Stimulated activated CD8-positive, alpha-beta memory T cell treated with anti-CD3 and anti-CD28 coated beads, Interleukin-12 subunit alpha, Interleukin-12 subunit beta, amount 100 ng/mL, for 4 hours (primary cell): ENCODE measurements around the gene CADM4.

Source experiments
- DNase-seq: peaks from one replicate; pipeline ENCODE4 v3.0.0-alpha.2; 2020; ENCODE audit warnings: low read depth

CADM4 gene

GRCh38 chr19:43634068-43634467 is 5.6 kb downstream of the CADM4 start:
- DNase-seq, result no peak

GRCh38 chr19:43633520-43633919 is 6.1 kb downstream of the CADM4 start:
- DNase-seq, result no peak

DNA sequence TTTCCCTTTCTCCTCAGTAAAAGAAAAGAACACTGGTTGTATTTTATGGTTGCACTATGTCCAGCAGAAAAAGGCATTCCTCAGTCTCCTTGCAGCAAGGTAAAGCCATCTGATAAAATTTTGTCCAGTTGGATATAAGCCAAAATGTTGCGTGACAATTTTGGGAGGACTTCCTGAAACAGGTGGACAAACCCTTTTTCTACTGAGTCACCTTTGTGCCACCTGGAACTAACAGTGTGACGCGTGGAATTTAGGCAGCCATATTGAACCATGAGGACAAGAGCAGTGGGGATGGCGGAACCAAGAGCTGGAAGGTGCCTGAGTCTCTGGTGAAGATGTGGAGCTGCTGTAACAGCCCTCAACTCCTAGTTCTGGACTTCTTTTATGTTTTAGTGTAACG is 8.2 kb downstream of the CADM4 start:
- DNase-seq, result no peak

- DNase-seq, result no peak
Measured at GRCh38 chr19:43628646-43629326, 10.9 kb downstream of the CADM4 start.

DNA sequence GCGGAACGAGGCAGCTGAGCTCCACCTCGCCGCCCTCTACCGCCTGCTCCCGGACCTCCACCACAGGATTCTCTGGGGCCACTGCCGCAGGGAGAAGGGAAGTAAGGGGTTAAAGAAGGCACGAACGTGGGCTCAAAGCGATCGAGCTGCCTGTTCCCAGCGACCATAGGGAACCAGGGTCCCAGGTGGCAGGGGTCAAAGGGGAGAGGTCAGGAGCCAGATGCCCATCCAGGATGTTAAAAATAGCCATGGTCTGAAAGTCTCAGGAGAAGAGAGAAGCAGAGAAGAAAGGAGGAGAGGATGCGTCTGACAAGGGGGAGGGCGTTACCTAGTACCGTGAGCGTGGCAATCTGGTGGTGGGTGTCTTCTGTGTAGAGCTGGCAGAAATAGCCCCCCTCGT is 12.8 kb downstream of the CADM4 start:
- no peak for DNase-seq

- no peak for DNase-seq
Measured at GRCh38 chr19:43625918-43626579, 13.6 kb downstream of the CADM4 start.

GRCh38 chr19:43624933-43625332 is 14.7 kb downstream of the CADM4 start:
- peak; percentile 60 for DNase-seq

DNA sequence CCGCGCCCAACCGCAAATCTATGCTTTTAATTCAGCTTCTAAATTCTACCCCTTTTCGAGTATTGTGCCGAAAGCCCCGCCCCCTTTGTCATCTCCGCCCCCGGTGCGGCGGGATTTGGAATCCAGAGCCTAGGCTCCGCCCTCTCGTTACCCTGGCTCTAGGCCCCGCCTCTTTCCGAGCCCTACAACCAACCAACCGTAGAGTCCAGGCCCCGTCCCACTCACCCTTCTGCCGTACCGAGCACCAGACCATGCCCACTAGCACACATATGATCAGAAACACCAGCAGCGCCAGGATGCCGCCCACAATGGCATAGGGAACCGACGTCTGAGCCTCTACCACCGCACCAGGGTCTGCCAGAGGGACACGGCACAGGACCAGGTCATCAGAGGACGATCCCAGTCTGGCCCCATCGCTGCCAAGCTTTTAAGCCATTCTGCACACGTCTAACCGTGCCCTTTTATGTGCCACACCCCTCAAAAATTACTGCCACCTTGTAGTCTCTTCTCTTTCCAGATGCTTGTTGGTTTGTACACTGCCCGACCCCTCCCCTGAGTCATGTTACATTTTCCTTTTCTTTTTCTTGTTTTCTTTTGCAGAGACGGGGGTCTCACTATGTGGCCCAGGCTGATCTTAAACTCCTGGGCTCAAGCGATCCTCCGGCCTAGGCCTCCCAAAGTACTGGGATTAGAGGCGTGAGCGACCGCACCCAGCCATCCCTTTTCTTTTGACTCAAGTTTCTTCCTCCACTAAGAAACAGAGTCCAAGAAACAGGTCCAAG is 15.6 kb downstream of the CADM4 start:
- no peak for DNase-seq

DNA sequence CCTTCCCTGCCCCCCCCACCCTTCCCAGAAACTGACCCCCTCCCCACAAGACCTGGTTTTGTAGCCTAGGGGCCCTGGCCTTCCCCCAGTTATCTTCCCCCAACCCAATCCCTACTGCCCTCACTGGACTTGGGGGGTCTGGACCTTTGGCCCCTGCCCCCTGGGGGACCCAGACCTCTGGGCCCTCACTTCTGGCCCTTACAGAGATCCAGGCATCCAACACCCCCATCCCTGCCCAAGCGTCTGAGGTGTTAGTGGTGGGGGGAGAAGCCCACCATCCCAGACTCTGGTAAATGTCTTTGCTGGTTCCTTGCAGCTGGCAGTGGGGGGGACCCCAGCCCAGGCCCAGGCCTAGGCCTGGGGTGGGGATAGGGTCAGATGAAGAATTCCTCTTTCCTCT is 16.7 kb downstream of the CADM4 start:
- no peak for DNase-seq

GRCh38 chr19:43622070-43622469 is 17.6 kb downstream of the CADM4 start:
- DNase-seq, result no peak

GRCh38 chr19:43620061-43621001 is 19.3 kb downstream of the CADM4 start:
- no peak for DNase-seq

- DNase-seq, result peak; percentile 82
Measured at GRCh38 chr19:43619262-43620060, 20.2 kb downstream of the CADM4 start, which contains the start of gene ZNF428. ZNF428 (minus strand) TSS chr19:43619629; CDS start chr19:43614304, 5,325 bp downstream.

DNA sequence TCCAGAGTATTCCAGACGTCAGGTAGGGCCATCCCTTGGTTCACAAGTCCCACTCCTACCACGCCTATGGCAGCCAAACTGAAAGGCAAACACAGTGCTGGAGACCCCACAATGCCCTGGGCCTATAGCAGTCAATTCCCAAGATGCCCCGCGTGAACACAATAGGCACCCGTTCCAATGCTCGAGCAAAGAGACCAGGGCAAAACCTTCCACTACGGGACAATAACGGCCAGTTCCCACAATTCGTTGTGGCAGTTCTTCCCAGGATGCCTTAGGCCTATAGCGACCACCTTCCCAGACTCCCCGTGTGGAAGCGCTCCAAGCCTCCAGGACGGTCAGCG is 20.8 kb downstream of the CADM4 start:
- DNase-seq, result no peak

DNA sequence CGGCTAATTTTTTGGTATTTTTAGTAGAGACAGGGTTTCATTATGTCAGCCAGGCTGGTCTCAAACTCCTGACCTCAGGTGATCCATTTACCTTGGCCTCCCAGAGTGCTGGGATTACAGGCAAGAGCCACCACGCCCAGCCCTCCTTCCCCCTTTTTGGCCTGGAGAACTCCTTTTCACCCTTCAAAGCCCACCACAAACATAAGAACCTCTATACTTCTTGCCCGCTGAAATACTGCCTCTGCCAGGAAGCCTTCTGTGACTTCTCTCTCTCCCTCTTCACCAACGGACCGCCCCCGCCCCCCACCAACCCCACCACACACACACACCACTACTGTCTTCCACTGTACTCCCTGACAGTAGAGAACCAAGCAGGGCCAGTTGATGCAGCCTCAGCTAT is 22.7 kb downstream of the CADM4 start:
- DNase-seq, result no peak

DNA sequence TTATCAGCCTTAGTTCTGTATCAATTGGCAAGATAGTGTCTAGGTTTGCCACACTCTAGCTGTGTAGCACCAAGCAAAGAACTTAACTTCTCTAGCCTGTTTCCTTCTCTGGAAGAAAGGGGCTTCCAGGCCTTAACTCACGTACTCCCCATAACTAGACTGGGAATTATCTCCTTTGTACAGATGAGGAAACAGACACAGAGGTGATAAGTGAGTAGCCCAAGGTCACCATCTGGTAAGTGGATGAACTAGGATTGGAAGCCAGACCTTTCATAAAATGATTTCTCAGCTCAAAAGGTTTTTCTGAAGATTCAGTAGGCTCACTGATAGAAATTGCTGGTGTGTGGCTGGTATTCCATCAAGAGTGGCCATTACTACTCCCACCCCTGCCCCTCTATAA is 23.3 kb downstream of the CADM4 start:
- no peak for DNase-seq

DNA sequence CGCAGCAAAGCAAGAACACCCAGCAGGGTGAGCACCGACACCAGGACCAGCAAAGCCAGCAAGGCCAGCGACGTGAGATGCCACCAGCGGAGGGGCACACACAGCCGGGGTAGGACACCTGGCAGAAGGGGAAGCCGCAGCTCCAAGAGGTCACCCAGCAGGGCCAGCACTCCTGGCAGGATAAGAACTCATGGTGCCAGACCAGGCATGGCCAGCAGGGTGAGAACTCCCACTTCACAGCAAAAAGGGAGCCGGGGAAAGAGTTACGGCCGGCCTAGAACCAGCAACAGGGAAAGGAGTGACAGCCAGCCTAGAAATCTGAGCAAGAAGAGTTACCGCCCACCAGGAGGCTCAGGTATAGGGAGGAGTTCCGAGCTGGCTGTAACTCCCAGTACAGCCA is 27.3 kb downstream of the CADM4 start:
- no peak for DNase-seq

- DNase-seq, result no peak
Measured at GRCh38 chr19:43611788-43612187, 27.9 kb downstream of the CADM4 start, which contains the start of gene SRRM5. SRRM5 (plus strand) TSS chr19:43612088; CDS start chr19:43612122, 34 bp downstream.

DNA sequence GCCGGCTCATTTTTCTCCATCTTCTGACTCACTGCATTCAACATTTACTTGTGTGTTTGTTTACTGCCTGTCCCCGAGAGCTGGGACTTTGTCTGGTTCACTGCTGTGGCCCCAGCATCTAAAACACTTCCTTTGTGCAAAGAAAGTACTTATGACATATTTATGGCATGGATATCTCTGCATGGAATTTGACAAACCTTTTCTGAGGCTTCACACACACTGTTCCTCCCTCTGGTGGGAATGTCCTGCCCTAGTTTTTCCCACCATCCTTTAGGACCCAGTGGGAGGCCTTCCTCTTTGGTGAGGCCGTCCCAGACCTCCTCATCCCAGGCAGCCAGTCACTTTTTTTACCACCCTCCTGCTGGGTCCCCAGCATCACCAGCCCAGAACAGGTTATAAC is 29.2 kb downstream of the CADM4 start:
- DNase-seq, result no peak

- no peak for DNase-seq
Measured at GRCh38 chr19:43609872-43610271, 29.8 kb downstream of the CADM4 start.

DNA sequence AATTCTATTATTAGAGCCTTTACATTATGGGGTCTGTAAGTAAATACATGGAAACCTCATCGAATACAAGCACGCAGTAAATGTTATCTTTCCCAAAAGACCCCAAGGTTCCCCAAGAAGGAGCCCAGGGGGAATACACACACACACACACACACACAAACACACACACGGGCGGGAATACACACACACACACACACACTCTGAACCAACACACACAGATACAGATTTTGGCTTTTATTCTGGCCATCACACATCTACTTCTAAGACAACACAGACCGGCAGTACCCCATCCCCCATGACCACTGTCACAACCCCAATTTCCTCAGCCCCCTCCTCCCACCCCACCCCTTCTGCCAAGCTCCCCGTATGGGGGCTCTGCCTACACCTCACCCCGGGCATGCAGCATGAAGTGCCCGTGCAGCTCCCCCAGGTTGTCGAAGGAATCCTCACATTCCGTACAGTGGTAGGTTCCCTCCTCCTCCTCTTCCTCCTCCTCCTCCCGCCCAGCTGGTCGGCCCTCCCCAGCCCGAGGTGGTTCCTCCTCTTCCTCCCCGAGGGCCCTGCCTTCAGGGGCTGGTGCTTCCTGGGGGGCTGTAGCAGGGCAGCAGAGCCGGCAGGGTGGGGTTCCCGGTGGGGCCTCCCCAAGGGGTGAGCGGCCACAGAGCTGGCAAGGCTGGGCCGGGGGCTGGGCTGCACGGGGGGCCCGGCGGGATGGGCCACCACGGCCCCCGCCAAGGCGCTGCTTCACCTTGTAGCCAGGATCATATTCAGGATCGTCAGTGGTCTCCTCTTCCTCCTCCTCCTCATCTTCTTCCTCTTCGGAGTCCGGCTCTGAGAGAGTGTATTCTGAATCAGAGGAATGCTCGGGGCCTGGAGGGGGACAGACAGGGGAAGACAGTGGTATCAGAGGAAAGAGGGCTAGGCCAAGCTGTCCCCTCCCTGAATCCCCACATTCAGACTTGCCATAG is 32.1 kb downstream of the CADM4 start:
- DNase-seq, result no peak
